Nephron (organoid): ENCODE measurements around the gene IGFBP7.

Experiments used
- H3K27ac Mint-ChIP-seq, 3 experiments: 2 replicates each; pipeline ENCODE4 v1.8.0; 2020; ENCODE audit warnings: mixed read lengths in 3 of 3, mild to moderate bottlenecking in 2 of 3, moderate library complexity in 1 of 3
- H3K27me3 Mint-ChIP-seq: 2 replicates; pipeline ENCODE4 v1.8.0; 2021; ENCODE audit warnings: low read depth, mild to moderate bottlenecking, moderate library complexity, mixed read lengths
- H3K36me3 Mint-ChIP-seq: 2 replicates; pipeline ENCODE4 v1.8.0; 2020; ENCODE audit warnings: low read depth, mixed read lengths
- H3K4me1 Mint-ChIP-seq: 2 replicates; pipeline ENCODE4 v1.8.0; 2020; ENCODE audit warnings: mixed read lengths
- H3K4me3 Mint-ChIP-seq, 3 experiments: 2 replicates each; pipeline ENCODE4 v1.8.0; 2020; ENCODE audit warnings: mild to moderate bottlenecking in 3 of 3, mixed read lengths in 3 of 3, moderate library complexity in 2 of 3
- H3K9me3 Mint-ChIP-seq: 2 replicates; pipeline ENCODE4 v1.8.0; 2020; ENCODE audit warnings: mixed read lengths
- TF ChIP-seq, protein P1 (sequence below), 3 experiments: fragments of 200-600 bp; sonication (generic); IDR thresholded peaks; one replicate each; pipeline ENCODE4 v1.5.0; 2021; ENCODE audit warnings: antibody characterized with exemption in 3 of 3; ENCODE audit not compliant: unreplicated experiment in 3 of 3

The IGFBP7 gene, protein sequence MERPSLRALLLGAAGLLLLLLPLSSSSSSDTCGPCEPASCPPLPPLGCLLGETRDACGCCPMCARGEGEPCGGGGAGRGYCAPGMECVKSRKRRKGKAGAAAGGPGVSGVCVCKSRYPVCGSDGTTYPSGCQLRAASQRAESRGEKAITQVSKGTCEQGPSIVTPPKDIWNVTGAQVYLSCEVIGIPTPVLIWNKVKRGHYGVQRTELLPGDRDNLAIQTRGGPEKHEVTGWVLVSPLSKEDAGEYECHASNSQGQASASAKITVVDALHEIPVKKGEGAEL

DNA sequence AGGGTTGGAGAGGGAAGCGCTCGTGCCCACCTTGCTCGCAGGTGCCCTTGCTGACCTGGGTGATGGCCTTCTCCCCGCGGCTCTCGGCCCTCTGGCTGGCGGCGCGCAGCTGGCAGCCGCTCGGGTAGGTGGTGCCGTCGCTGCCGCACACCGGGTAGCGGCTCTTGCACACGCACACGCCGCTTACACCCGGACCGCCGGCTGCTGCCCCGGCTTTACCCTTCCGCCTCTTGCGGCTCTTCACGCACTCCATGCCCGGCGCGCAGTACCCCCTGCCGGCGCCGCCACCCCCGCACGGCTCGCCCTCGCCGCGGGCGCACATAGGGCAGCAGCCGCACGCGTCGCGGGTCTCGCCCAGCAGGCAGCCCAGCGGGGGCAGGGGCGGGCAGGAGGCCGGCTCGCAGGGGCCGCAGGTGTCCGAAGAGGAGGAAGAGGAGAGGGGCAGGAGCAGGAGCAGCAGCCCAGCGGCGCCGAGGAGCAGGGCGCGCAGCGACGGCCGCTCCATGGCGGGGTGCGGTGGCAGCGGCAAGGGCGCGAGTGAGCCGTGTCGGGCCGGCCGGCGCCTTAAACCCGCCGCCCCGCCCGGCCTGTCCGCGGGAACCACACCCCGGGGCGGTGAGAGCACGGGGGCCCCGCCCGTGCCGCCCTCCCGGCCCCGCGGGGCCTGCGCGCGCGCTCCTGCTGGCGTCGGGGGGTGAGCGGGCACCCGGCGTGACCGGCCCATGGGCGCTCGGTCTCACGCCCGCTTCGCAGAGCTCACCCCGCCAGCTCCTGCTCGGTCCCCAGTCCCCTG lies at the start of gene IGFBP7:
Gene IGFBP7 (minus strand): TSS at position 539 of the 793 bp plus-strand sequence. CDS start 34 bp downstream, at position 505.
- Mint-ChIP-seq H3K9me3 (no peaks in the 10 kb centered on the region), H3K27ac (peak within 1 kb of the TSS; percentile 99 to 100 (median 100)), H3K27me3 (peaks cover 53% of the 10 kb centered on the region), H3K4me3 (peak within 1 kb of the TSS; percentile 92 to 99 (median 98)), H3K36me3 (peaks cover 6% of the 10 kb centered on the region), H3K4me1 (peaks cover 35% of the 10 kb centered on the region)
- TF ChIP-seq, protein P1, sequence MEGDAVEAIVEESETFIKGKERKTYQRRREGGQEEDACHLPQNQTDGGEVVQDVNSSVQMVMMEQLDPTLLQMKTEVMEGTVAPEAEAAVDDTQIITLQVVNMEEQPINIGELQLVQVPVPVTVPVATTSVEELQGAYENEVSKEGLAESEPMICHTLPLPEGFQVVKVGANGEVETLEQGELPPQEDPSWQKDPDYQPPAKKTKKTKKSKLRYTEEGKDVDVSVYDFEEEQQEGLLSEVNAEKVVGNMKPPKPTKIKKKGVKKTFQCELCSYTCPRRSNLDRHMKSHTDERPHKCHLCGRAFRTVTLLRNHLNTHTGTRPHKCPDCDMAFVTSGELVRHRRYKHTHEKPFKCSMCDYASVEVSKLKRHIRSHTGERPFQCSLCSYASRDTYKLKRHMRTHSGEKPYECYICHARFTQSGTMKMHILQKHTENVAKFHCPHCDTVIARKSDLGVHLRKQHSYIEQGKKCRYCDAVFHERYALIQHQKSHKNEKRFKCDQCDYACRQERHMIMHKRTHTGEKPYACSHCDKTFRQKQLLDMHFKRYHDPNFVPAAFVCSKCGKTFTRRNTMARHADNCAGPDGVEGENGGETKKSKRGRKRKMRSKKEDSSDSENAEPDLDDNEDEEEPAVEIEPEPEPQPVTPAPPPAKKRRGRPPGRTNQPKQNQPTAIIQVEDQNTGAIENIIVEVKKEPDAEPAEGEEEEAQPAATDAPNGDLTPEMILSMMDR (IDR thresholded peaks at IDR 0.05; ENCODE audit: unreplicated experiment in 3 of 3) = no peak

DNA sequence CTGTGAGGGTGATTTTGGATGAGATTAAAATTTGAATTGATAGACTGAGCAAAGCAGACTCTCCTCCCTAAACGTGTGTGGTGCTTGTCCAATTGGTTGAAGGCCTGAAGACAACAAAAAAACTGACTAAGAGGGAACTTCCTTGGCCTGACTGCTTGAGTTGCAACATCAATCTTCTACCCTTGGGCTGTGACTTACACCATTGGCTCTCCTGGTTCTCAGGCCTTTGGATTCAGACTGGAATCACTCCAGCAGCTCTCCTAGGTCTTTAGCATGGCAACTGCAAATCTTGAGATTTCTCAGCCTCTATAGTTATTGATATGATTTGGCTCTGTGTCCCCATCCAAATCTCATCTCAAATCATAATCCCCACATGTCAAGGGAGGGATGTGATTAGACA lies 49.7 kb upstream of the IGFBP7 start:
- Mint-ChIP-seq H3K27me3 (peaks cover 5% of the 10 kb centered on the region), H3K27ac (no peak overlapping the region)

DNA sequence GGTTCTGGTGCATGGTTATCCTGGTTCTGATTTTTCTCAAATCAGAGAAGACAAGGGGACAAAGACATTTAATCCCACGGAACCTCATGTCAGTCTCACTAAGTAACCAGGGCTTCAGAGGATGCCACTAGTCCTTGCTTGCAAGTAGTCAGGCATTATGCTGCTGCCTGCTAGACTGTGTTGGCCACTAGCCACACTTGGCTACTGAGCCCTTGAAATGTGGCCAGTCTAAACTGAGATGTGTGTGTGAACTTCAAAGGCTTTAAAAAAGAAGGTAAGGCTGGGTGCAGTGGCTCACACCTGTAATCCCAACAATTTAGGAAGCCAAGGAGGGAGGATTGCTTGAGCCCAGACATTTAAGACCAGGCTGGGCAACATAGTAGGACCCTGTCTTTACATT lies 48.6 kb upstream of the IGFBP7 start:
- Mint-ChIP-seq H3K27ac (no peak overlapping the region), H3K4me3 (no peak overlapping the region), H3K27me3 (peaks cover 5% of the 10 kb centered on the region), H3K36me3 (peaks cover 3% of the 10 kb centered on the region), H3K9me3 (peaks cover 13% of the 10 kb centered on the region), H3K4me1 (no peaks in the 10 kb centered on the region)
- TF ChIP-seq, protein P1 (IDR thresholded peaks at IDR 0.05; ENCODE audit: unreplicated experiment in 3 of 3) = no peak

More for the DNA sequence above, 49.7 kb upstream of the IGFBP7 start:
- no peak overlapping the region for H3K4me3 Mint-ChIP-seq
- TF ChIP-seq, protein P1 (IDR thresholded peaks at IDR 0.05; ENCODE audit: unreplicated experiment in 3 of 3) = no peak
- H3K36me3 Mint-ChIP-seq = peaks cover 3% of the 10 kb centered on the region
- H3K4me1 Mint-ChIP-seq = peaks cover 5% of the 10 kb centered on the region
- peaks cover 13% of the 10 kb centered on the region for H3K9me3 Mint-ChIP-seq

DNA sequence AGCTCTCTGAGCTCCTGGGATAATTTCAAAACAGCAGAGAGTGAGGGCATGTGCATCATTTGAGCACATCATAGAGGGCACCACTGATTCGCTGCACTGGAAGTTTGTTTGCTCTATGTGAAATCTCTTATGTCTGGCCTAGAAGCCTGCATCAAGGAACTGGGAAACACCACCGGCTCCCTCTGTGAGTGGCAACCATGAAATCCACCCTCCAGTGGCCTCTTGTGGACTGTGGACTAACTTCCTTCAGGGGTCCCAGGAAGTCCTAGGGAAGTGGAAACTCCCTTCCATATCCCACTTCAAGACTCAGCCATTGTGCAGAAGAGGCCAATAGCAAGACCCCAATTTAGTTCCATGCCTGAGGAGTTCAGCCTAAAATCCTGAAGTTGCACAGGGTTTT lies 48.0 kb upstream of the IGFBP7 start:
- Mint-ChIP-seq H3K27ac (no peak overlapping the region), H3K4me3 (no peak overlapping the region), H3K9me3 (peaks cover 13% of the 10 kb centered on the region), H3K27me3 (peaks cover 7% of the 10 kb centered on the region), H3K4me1 (no peaks in the 10 kb centered on the region), H3K36me3 (peaks cover 3% of the 10 kb centered on the region)
- TF ChIP-seq, protein P1 (IDR thresholded peaks at IDR 0.05; ENCODE audit: unreplicated experiment in 3 of 3) = peak in 1 of 3 experiments; percentile 6

DNA sequence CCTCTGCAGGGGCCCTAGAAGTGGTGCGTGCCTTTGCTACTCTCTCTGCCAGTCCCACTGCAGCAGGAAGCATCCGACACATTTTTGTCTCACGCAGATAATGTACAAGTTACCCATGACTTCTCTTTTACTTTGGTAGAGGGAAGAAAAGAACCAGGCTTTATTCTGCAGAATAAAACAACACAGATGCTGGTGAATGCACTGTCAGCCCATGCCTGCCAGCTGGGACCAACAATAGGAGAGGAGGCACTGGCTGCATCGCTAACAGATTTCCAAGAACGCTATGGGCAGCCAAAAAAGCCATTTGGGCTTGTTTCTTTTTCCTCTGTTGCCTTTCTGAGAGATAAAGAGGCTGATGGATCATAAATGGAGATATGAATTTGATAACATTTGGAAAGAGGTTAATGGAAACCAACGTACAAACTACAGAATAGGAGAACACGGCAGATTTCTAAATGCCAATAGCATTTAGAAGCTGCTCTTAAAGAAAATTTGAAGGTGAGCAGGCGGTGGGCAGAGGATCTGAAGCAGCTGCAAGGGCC lies 47.5 kb upstream of the IGFBP7 start:
- peaks cover 13% of the 10 kb centered on the region for H3K9me3 Mint-ChIP-seq
- TF ChIP-seq, protein P1 (IDR thresholded peaks at IDR 0.05; ENCODE audit: unreplicated experiment in 3 of 3) = no peak
- H3K4me3 Mint-ChIP-seq = no peak overlapping the region
- H3K4me1 Mint-ChIP-seq = no peaks in the 10 kb centered on the region
- no peak overlapping the region for H3K27ac Mint-ChIP-seq
- peaks cover 3% of the 10 kb centered on the region for H3K36me3 Mint-ChIP-seq
- H3K27me3 Mint-ChIP-seq = peaks cover 9% of the 10 kb centered on the region
